NB4 (cell line): ENCODE results near the gene TTC13.

Experiments used
- MYC ChIP-seq: IDR thresholded peaks from 2 replicates; pipeline ENCODE4 v1.6.1; 2011; ENCODE audit warnings: low read depth, low read length
- POLR2A ChIP-seq: IDR thresholded peaks from 2 replicates; pipeline ENCODE4 v1.6.1; 2011; ENCODE audit warnings: mild to moderate bottlenecking; ENCODE audit not compliant: insufficient read length; ENCODE audit errors: extremely low read depth
- TF ChIP-seq, protein P1 (sequence below): IDR thresholded peaks from one replicate; pipeline ENCODE4 v1.5.1; 2012; ENCODE audit warnings: low read depth, low read length

DNA sequence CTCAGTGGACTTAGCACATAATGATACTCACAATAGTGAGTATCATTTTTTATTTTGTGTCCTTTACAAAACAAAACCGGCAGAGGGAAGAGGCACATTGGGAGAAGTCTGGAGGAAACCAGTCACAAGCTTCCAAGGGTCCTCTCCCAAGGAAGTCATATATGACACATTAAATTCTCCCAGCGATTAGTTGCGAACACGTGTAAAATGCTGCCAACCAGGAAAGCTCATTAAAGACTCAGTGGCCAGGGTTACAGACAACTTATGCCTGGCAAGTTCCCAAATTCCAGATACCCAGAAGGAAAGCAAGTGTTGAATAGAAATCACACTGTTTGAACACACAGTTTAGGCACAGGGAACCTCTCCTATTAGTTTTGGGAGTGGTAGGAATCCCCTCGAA, 52.5 kb downstream of the TTC13 start:
- TF ChIP-seq, protein P1, sequence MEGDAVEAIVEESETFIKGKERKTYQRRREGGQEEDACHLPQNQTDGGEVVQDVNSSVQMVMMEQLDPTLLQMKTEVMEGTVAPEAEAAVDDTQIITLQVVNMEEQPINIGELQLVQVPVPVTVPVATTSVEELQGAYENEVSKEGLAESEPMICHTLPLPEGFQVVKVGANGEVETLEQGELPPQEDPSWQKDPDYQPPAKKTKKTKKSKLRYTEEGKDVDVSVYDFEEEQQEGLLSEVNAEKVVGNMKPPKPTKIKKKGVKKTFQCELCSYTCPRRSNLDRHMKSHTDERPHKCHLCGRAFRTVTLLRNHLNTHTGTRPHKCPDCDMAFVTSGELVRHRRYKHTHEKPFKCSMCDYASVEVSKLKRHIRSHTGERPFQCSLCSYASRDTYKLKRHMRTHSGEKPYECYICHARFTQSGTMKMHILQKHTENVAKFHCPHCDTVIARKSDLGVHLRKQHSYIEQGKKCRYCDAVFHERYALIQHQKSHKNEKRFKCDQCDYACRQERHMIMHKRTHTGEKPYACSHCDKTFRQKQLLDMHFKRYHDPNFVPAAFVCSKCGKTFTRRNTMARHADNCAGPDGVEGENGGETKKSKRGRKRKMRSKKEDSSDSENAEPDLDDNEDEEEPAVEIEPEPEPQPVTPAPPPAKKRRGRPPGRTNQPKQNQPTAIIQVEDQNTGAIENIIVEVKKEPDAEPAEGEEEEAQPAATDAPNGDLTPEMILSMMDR: no peak
- TF ChIP-seq POLR2A: no peak
- no peak for TF ChIP-seq MYC
